Endothelial cell of umbilical vein (primary cell): ENCODE measurements around the gene PPP2R3C. TPM values are rescaled to one million over a fixed set of nuclear protein-coding genes. Genes with fewer than 3 reads are reported as not detected.

Experiments
- BruUV-seq: library from RNA; stranded (reverse); fragments of 400-500 nt; replicated peaks from 2 replicates; lab custom pipeline; 2021; lab: Mats Ljungman, UMichigan
- CTCF ChIA-PET: fragments of 300-600, 350-600 bp; sonication (Branson Sonifier 250); formaldehyde crosslinking; loops from one replicate; lab custom pipeline; 2021; ENCODE audit warnings: antibody characterized with exemption, inconsistent platforms; lab: Charles Lee
- POLR2A ChIA-PET: fragments of 300-600, 350-600 bp; sonication (Branson Sonifier 250); formaldehyde crosslinking; loops from one replicate; lab custom pipeline; 2021; ENCODE audit warnings: antibody characterized with exemption, inconsistent platforms; lab: Charles Lee
- DNase-seq: peaks from one replicate; pipeline ENCODE4 v3.0.0-alpha.2; 2011; ENCODE audit warnings: low read depth, low spot score
- FAIRE-seq: peaks from 2 replicates; lab custom pipeline; 2011; peaks lifted over from hg19 to GRCh38; lab: Jason Lieb, UNC
- H2AFZ ChIP-seq: 2 replicates; pipeline ENCODE4 v1.6.0; 2012; ENCODE audit warnings: low read depth, low read length, control low read depth, inconsistent platforms
- H3K27ac ChIP-seq: 2 replicates; pipeline ENCODE4 v1.5.1; 2011; ENCODE audit warnings: low read depth, mild to moderate bottlenecking, control low read depth, low read length, moderate library complexity; ENCODE audit not compliant: insufficient read depth
- H3K27me3 ChIP-seq, 2 experiments: 2 replicates each; pipeline versions ENCODE4 v1.6.0 to v1.6.1; 2011; ENCODE audit warnings: low read length in 2 of 2, mixed read lengths in 1 of 2; ENCODE audit not compliant: control insufficient read depth in 2 of 2, insufficient read depth in 2 of 2
- H3K36me3 ChIP-seq, 2 experiments: 2 replicates in 1 of 2; 3 replicates in 1 of 2; pipeline ENCODE4 v1.5.1; 2011; ENCODE audit warnings: low read length in 2 of 2, mild to moderate bottlenecking in 1 of 2, moderate library complexity in 1 of 2; ENCODE audit not compliant: control insufficient read depth in 2 of 2, insufficient read depth in 2 of 2; ENCODE audit errors: extremely low read depth in 1 of 2
- H3K4me1 ChIP-seq: 3 replicates; pipeline ENCODE4 v1.5.1; 2011; ENCODE audit warnings: mild to moderate bottlenecking, low read length; ENCODE audit not compliant: control insufficient read depth, insufficient read depth; ENCODE audit errors: extremely low read depth
- H3K4me2 ChIP-seq: 2 replicates; pipeline ENCODE4 v1.6.1; 2011; ENCODE audit warnings: low read length, control low read depth, mixed read lengths; ENCODE audit not compliant: insufficient read depth
- H3K4me3 ChIP-seq, 3 experiments: fragments of 200-600 bp in 1 of 3; sonication (generic), shearing (Covaris generic) in 1 of 3; replicated peaks in 1 of 3; 2 replicates each; pipeline ENCODE4 v1.5.1; 2011 to 2016; ENCODE audit warnings: control low read depth in 3 of 3, low read length in 3 of 3, mild to moderate bottlenecking in 2 of 3, inconsistent platforms in 1 of 3, low read depth in 1 of 3, moderate library complexity in 1 of 3; ENCODE audit not compliant: insufficient read depth in 1 of 3
- H3K79me2 ChIP-seq: 2 replicates; pipeline ENCODE4 v1.6.0; 2012; ENCODE audit warnings: low read length, inconsistent platforms; ENCODE audit not compliant: control insufficient read depth, insufficient read depth
- H3K9ac ChIP-seq: replicated peaks from 2 replicates; pipeline ENCODE3; 2011; ENCODE audit warnings: low read length, control low read depth; ENCODE audit not compliant: insufficient read depth; ENCODE audit errors: extremely low read depth
- H3K9me1 ChIP-seq: replicated peaks from 3 replicates; pipeline ENCODE4 v1.6.0; 2011; ENCODE audit warnings: mild to moderate bottlenecking, low read length; ENCODE audit not compliant: control insufficient read depth, insufficient read depth; ENCODE audit errors: extremely low read depth
- H3K9me3 ChIP-seq: replicated peaks from 2 replicates; pipeline ENCODE4 v1.5.1; 2012; ENCODE audit warnings: low read length, inconsistent platforms; ENCODE audit not compliant: control insufficient read depth, insufficient read depth
- H4K20me1 ChIP-seq: replicated peaks from 2 replicates; pipeline ENCODE3; 2011; ENCODE audit warnings: mild to moderate bottlenecking, low read length; ENCODE audit not compliant: control insufficient read depth, insufficient read depth; ENCODE audit errors: extremely low read depth
- CTCF ChIP-seq, 2 donors: IDR thresholded peaks; 1 replicate in 1 of 2; 2 replicates in 1 of 2; pipeline ENCODE4 v1.5.1; 2011; ENCODE audit warnings: low read length in 2 of 2, mild to moderate bottlenecking in 2 of 2, moderate library complexity in 2 of 2, control low read depth in 1 of 2, inconsistent platforms in 1 of 2, low read depth in 1 of 2; ENCODE audit not compliant: insufficient read depth in 1 of 2; ENCODE audit errors: extremely low read depth in 1 of 2
- EZH2 ChIP-seq: IDR thresholded peaks from 2 replicates; pipeline ENCODE4 v1.6.1; 2012; ENCODE audit warnings: borderline replicate concordance, low read depth, mild to moderate bottlenecking, moderate library complexity, low read length, inconsistent platforms; ENCODE audit not compliant: severe bottlenecking
- FOS ChIP-seq: IDR thresholded peaks from 2 replicates; pipeline ENCODE4 v1.6.1; 2011; ENCODE audit warnings: mild to moderate bottlenecking, low read length, moderate library complexity, borderline replicate concordance; ENCODE audit not compliant: insufficient read depth
- GATA2 ChIP-seq: IDR thresholded peaks from 2 replicates; pipeline ENCODE4 v1.7.0; 2011; ENCODE audit warnings: low read depth, mild to moderate bottlenecking, moderate library complexity, mixed read lengths, low read length; ENCODE audit not compliant: insufficient read length, insufficient read depth
- JUN ChIP-seq: IDR thresholded peaks from 2 replicates; pipeline ENCODE4 v1.6.1; 2011; ENCODE audit warnings: borderline replicate concordance, low read depth; ENCODE audit not compliant: insufficient read length, insufficient read depth
- MAX ChIP-seq: IDR thresholded peaks from 2 replicates; pipeline ENCODE4 v1.6.1; 2011; ENCODE audit not compliant: insufficient read depth, insufficient read length
- MYC ChIP-seq: IDR thresholded peaks from one replicate; pipeline ENCODE4 v1.6.1; 2011; ENCODE audit warnings: mild to moderate bottlenecking, low read depth, low read length
- POLR2A ChIP-seq: IDR thresholded peaks from 2 replicates; pipeline ENCODE4 v1.6.1; 2012; ENCODE audit warnings: low read depth, mild to moderate bottlenecking, control low read depth, low read length
- POLR2AphosphoS5 ChIP-seq: IDR thresholded peaks from 2 replicates; pipeline ENCODE4 v1.6.1; 2012; ENCODE audit warnings: low read depth, mild to moderate bottlenecking, control low read depth, low read length, moderate library complexity; ENCODE audit not compliant: insufficient read depth
- dilution Hi-C: fragments of 300-500 bp; cut with MboI; formaldehyde crosslinking; loops from one replicate; pipeline ENCODE4 v1.15.0; 2019; ENCODE audit warnings: low sequenced_read_pairs; ENCODE audit not compliant: extremely low pct_ligation_motif_present
- intact Hi-C: fragments of 100-400 bp; cut with micrococcal nuclease; formaldehyde crosslinking; loops from one replicate; pipeline ENCODE4 v1.10.0; 2022
- polyA plus RNA-seq, 4 experiments: library from polyadenylated mRNA; depleted of rRNA in 3 of 4; stranded (reverse) in 3 of 4; unstranded in 1 of 4; fragments of >200 nt; gene quantifications; 2 replicates each; pipeline versions ENCODE4 v1.2.1 to v1.2.3, GENCODE V29; 2011 to 2012; ENCODE audit warnings: missing spikeins in 1 of 4
- total RNA-seq: library from RNA; stranded (reverse); gene quantifications from 2 replicates; pipeline ENCODE4 v1.2.3, GENCODE V29; 2021

Gene PPP2R3C
- total and polyA plus RNA-seq, 2 donors (not counting 3 experiments of a cell fraction or from before 2014, with no cell fraction given): 10.2 to 40.6 TPM

GRCh38 chr14:35085441-35085840 is 36.3 kb downstream of the PPP2R3C start:
- Histone ChIP-seq H3K4me1 (no peaks in the 10 kb centered on the region), H3K9me1 (no peaks in the 10 kb centered on the region), H3K4me2 (no peak overlapping the region), H3K4me3 (no peak overlapping the region), H3K27ac (no peak overlapping the region), H2AFZ (no peak overlapping the region), H3K79me2 (no peaks in the 10 kb centered on the region), H3K36me3 (peaks cover 4% of the 10 kb centered on the region in 2 experiments), H3K9me3 (no peaks in the 10 kb centered on the region), H3K27me3 (no peaks in the 10 kb centered on the region), H3K9ac (no peak overlapping the region), H4K20me1 (no peaks in the 10 kb centered on the region)
- DNase-seq (no peak), FAIRE-seq (no peak)
- intact Hi-C loops (no loop called here), dilution Hi-C loops (no loop called here)
- ChIA-PET POLR2A (no interaction called here), CTCF (no interaction called here)
- BruUV-seq: no TSS peak
- no peak for TF ChIP-seq MYC
- TF ChIP-seq GATA2: no peak
- no peak for TF ChIP-seq MAX
- no peak for TF ChIP-seq EZH2
- TF ChIP-seq FOS: no peak
- TF ChIP-seq CTCF (IDR thresholded peaks at IDR 0.05; ENCODE audit: extremely low read depth in 1 of 2, insufficient read depth in 1 of 2, low read depth in 1 of 2, low read length in 2 of 2): no peak
- no peak for TF ChIP-seq JUN
- TF ChIP-seq POLR2AphosphoS5: no peak
- TF ChIP-seq POLR2A: no peak
